H9 (cell line): ENCODE results near the gene GRIK4. TPM values are rescaled to one million over a fixed set of nuclear protein-coding genes. Genes with fewer than 3 reads are reported as not detected.

ENCODE experiments used
- DNase-seq: peaks from one replicate; pipeline ENCODE4 v3.0.0-alpha.2; 2017
- H2AFZ ChIP-seq: one replicate; pipeline ENCODE4 v1.6.1; 2013; ENCODE audit warnings: mild to moderate bottlenecking, low read length, control low read depth, moderate library complexity
- H2AK5ac ChIP-seq: 2 replicates; pipeline ENCODE4 v1.6.1; 2013; ENCODE audit warnings: low read length, control low read depth, mixed read lengths; ENCODE audit not compliant: insufficient read length
- H2BK120ac ChIP-seq: one replicate; pipeline ENCODE4 v1.6.1; 2013; ENCODE audit warnings: low read depth, mild to moderate bottlenecking, low read length, control low read depth, inconsistent platforms; ENCODE audit not compliant: poor library complexity, severe bottlenecking
- H2BK12ac ChIP-seq: 2 replicates; pipeline ENCODE4 v1.6.1; 2013; ENCODE audit warnings: low read length, control low read depth, mixed read lengths, low read depth; ENCODE audit not compliant: insufficient read length
- H2BK15ac ChIP-seq: 2 replicates; pipeline ENCODE4 v1.6.1; 2013; ENCODE audit warnings: low read depth, low read length, control low read depth
- H2BK20ac ChIP-seq: one replicate; pipeline ENCODE4 v1.6.1; 2013; ENCODE audit warnings: low read depth, mild to moderate bottlenecking, low read length, control low read depth, inconsistent platforms; ENCODE audit not compliant: poor library complexity, severe bottlenecking
- H2BK5ac ChIP-seq: 2 replicates; pipeline ENCODE4 v1.6.1; 2013; ENCODE audit warnings: low read length, control low read depth, mixed read lengths; ENCODE audit not compliant: insufficient read length
- H3K14ac ChIP-seq: 2 replicates; pipeline ENCODE4 v1.6.1; 2013; ENCODE audit warnings: low read length, control low read depth; ENCODE audit not compliant: insufficient read depth
- H3K18ac ChIP-seq: 2 replicates; pipeline ENCODE4 v1.6.1; 2013; ENCODE audit warnings: low read depth, mild to moderate bottlenecking, mixed read lengths, low read length, control low read depth; ENCODE audit not compliant: insufficient read length
- H3K23ac ChIP-seq: 2 replicates; pipeline ENCODE4 v1.6.1; 2013; ENCODE audit warnings: low read length, control low read depth, mixed read lengths, low read depth; ENCODE audit not compliant: insufficient read length
- H3K23me2 ChIP-seq: 2 replicates; pipeline ENCODE4 v1.6.1; 2013; ENCODE audit warnings: low read depth, mild to moderate bottlenecking, mixed read lengths, low read length, control low read depth; ENCODE audit not compliant: insufficient read length, poor library complexity, severe bottlenecking
- H3K27ac ChIP-seq: 2 replicates; pipeline ENCODE4 v1.5.1; 2013; ENCODE audit warnings: low read length, control low read depth, mixed read lengths, low read depth; ENCODE audit not compliant: insufficient read length
- H3K27me3 ChIP-seq: 2 replicates; pipeline ENCODE4 v1.6.1; 2013; ENCODE audit warnings: low read length, control low read depth, inconsistent platforms; ENCODE audit not compliant: insufficient read depth
- H3K4ac ChIP-seq: 2 replicates; pipeline ENCODE4 v1.6.1; 2013; ENCODE audit warnings: low read depth, mild to moderate bottlenecking, control low read depth, inconsistent platforms, low read length, moderate library complexity
- H3K4me1 ChIP-seq: 2 replicates; pipeline ENCODE4 v1.6.1; 2013; ENCODE audit warnings: low read length, control low read depth, inconsistent platforms; ENCODE audit not compliant: insufficient read depth
- H3K4me2 ChIP-seq: 2 replicates; pipeline ENCODE4 v1.6.1; 2013; ENCODE audit warnings: low read length, control low read depth, mixed read lengths; ENCODE audit not compliant: insufficient read length, insufficient read depth
- H3K56ac ChIP-seq: 2 replicates; pipeline ENCODE4 v1.6.1; 2013; ENCODE audit warnings: low read depth, mild to moderate bottlenecking, mixed read lengths, low read length, control low read depth; ENCODE audit not compliant: insufficient read length
- H3K79me1 ChIP-seq: 2 replicates; pipeline ENCODE4 v1.6.1; 2013; ENCODE audit warnings: low read depth, mild to moderate bottlenecking, moderate library complexity, low read length, control low read depth, inconsistent platforms; ENCODE audit not compliant: insufficient read depth, poor library complexity, severe bottlenecking
- H3K79me2 ChIP-seq: 2 replicates; pipeline ENCODE4 v1.6.1; 2013; ENCODE audit warnings: low read length, control low read depth, inconsistent platforms; ENCODE audit not compliant: insufficient read depth
- H3K9ac ChIP-seq: 2 replicates; pipeline ENCODE4 v1.6.1; 2013; ENCODE audit warnings: low read length, control low read depth, mixed read lengths; ENCODE audit not compliant: insufficient read length; ENCODE audit errors: extremely low read depth
- H3K9me3 ChIP-seq: one replicate; pipeline ENCODE4 v1.6.1; 2013; ENCODE audit warnings: low read depth, low read length, inconsistent platforms; ENCODE audit not compliant: control insufficient read depth
- H3T11ph ChIP-seq: one replicate; pipeline ENCODE4 v1.6.1; 2013; ENCODE audit warnings: mild to moderate bottlenecking, low read length, control low read depth, inconsistent platforms
- H4K20me1 ChIP-seq: one replicate; pipeline ENCODE4 v1.6.1; 2013; ENCODE audit not compliant: control insufficient read depth, insufficient read length, insufficient read depth
- H4K5ac ChIP-seq: 2 replicates; pipeline ENCODE4 v1.6.1; 2013; ENCODE audit warnings: low read depth, mild to moderate bottlenecking, mixed read lengths, low read length, control low read depth; ENCODE audit not compliant: insufficient read length
- H4K8ac ChIP-seq: replicated peaks from 2 replicates; pipeline ENCODE4 v1.6.1; 2013; ENCODE audit warnings: low read length, control low read depth, mixed read lengths, low read depth; ENCODE audit not compliant: insufficient read length
- H4K91ac ChIP-seq: 2 replicates; pipeline ENCODE4 v1.6.1; 2013; ENCODE audit warnings: low read depth, mild to moderate bottlenecking, moderate library complexity, mixed read lengths, low read length, control low read depth; ENCODE audit not compliant: insufficient read length
- H3K27ac Mint-ChIP-seq, 3 experiments: 2 replicates in 2 of 3; 3 replicates in 1 of 3; pipeline ENCODE4 v1.8.0; 2020 to 2021; ENCODE audit warnings: mixed read lengths in 3 of 3, mild to moderate bottlenecking in 1 of 3, moderate library complexity in 1 of 3
- H3K27me3 Mint-ChIP-seq: 2 replicates; pipeline ENCODE4 v1.8.0; 2021; ENCODE audit warnings: low read depth, mild to moderate bottlenecking, moderate library complexity, mixed read lengths
- H3K36me3 Mint-ChIP-seq, 3 experiments: 2 replicates in 2 of 3; 3 replicates in 1 of 3; pipeline ENCODE4 v1.8.0; 2020 to 2021; ENCODE audit warnings: low read depth in 3 of 3, mixed read lengths in 3 of 3; ENCODE audit not compliant: insufficient read depth in 1 of 3
- H3K4me1 Mint-ChIP-seq, 2 experiments: 2 replicates each; pipeline ENCODE4 v1.8.0; 2020; ENCODE audit warnings: mixed read lengths in 2 of 2
- H3K4me3 Mint-ChIP-seq, 2 experiments: 2 replicates in 1 of 2; 3 replicates in 1 of 2; pipeline ENCODE4 v1.8.0; 2020 to 2021; ENCODE audit warnings: mild to moderate bottlenecking in 2 of 2, mixed read lengths in 2 of 2, moderate library complexity in 1 of 2
- H3K9me3 Mint-ChIP-seq, 2 experiments: 2 replicates in 1 of 2; 3 replicates in 1 of 2; pipeline ENCODE4 v1.8.0; 2020; ENCODE audit warnings: mild to moderate bottlenecking in 2 of 2, mixed read lengths in 2 of 2, moderate library complexity in 1 of 2
- WGBS: extraction: QIAGEN DNeasy Blood & Tissue Kit; methylation state at CpG from one replicate; pipeline ENCODE4 v1.1.7; 2013; ENCODE audit warnings: missing lambda C conversion rate, low lambda C conversion rate, mixed read lengths; ENCODE audit not compliant: insufficient read length; ENCODE audit errors: extremely low coverage; 5-methylcytosine and 5-hydroxymethylcytosine counted together
- total RNA-seq: library from RNA; stranded (reverse); gene quantifications from 2 replicates; pipeline ENCODE4 v1.2.1, GENCODE V29; 2021
- TF ChIP-seq, protein P1 (sequence below): fragments of 200-600 bp; sonication (generic); conservative IDR thresholded peaks from 3 replicates; pipeline ENCODE4 v1.8.0; 2021; ENCODE audit warnings: antibody characterized with exemption, mild to moderate bottlenecking

The GRIK4 gene
- total RNA-seq, 1 experiment from 2014 or later: 2.3 TPM

DNA sequence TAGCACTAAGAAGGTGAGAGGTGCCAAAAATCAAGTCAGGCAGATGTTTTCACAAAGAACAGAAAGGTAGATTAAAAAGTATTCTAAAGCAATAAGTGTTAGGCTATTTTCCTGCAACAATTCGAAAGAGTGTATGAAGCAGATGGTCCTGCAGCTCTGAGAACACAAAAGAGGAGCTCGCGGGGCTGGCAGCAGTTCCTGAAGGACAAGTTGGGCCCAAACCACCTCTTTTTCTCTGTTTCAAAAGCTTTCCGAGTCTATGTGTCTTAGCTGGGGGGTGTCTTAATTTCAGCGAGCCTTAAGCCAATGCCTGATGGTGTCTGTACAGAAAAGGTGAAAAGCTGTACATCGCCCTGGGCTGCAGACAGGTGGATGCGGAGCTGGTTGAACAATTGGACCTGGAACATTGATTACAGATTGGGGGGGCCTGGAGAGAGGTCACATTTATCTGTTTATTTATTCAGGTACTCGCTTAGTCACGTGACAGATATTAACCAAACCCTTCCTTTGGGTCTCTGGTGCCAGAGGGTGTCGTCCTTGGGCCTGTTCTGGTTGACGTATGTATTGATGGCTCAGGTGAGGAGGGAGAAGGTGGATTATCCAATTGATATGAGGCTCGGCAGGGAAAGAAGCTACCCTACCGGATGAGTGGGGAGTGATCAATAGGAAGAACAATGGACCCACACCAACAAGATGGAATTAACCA, 24.7 kb downstream of the GRIK4 start:
- Histone ChIP-seq H3K4me2 (no peak overlapping the region), H2BK120ac (no peak overlapping the region)
- H3K4me1 Mint-ChIP-seq: peaks cover 20 to 50% of the 10 kb centered on the region in 2 experiments

More for the DNA sequence above, 24.7 kb downstream of the GRIK4 start:
- Histone ChIP-seq H2BK12ac (no peak overlapping the region), H3K56ac (no peak overlapping the region), H3T11ph (no peak overlapping the region), H2AFZ (no peak overlapping the region), H3K4me1 (no peaks in the 10 kb centered on the region), H4K91ac (no peak overlapping the region), H4K8ac (no peak overlapping the region), H3K23me2 (no peaks in the 10 kb centered on the region), H4K5ac (no peak overlapping the region), H3K79me2 (no peaks in the 10 kb centered on the region), H3K23ac (no peak overlapping the region), H2BK5ac (no peak overlapping the region), H3K9me3 (no peaks in the 10 kb centered on the region), H3K4ac (no peak overlapping the region), H2AK5ac (no peak overlapping the region), H3K14ac (no peak overlapping the region), H3K9ac (no peak overlapping the region), H3K27ac (no peak overlapping the region), H3K18ac (no peak overlapping the region), H3K27me3 (no peaks in the 10 kb centered on the region), H3K79me1 (no peaks in the 10 kb centered on the region), H2BK20ac (no peak overlapping the region), H4K20me1 (no peaks in the 10 kb centered on the region), H2BK15ac (no peak overlapping the region)
- no peak for DNase-seq
- WGBS: no CpG with 5 or more reads among the region's 13 CpGs
- Mint-ChIP-seq H3K36me3 (no peaks in the 10 kb centered on the region), H3K27ac (no peak overlapping the region; a peak in 1 of 7 replicates), H3K4me3 (no peak overlapping the region), H3K27me3 (peaks cover 6% of the 10 kb centered on the region), H3K9me3 (no peaks in the 10 kb centered on the region)
- TF ChIP-seq, protein P1, sequence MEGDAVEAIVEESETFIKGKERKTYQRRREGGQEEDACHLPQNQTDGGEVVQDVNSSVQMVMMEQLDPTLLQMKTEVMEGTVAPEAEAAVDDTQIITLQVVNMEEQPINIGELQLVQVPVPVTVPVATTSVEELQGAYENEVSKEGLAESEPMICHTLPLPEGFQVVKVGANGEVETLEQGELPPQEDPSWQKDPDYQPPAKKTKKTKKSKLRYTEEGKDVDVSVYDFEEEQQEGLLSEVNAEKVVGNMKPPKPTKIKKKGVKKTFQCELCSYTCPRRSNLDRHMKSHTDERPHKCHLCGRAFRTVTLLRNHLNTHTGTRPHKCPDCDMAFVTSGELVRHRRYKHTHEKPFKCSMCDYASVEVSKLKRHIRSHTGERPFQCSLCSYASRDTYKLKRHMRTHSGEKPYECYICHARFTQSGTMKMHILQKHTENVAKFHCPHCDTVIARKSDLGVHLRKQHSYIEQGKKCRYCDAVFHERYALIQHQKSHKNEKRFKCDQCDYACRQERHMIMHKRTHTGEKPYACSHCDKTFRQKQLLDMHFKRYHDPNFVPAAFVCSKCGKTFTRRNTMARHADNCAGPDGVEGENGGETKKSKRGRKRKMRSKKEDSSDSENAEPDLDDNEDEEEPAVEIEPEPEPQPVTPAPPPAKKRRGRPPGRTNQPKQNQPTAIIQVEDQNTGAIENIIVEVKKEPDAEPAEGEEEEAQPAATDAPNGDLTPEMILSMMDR: no peak
